PC-3 (cell line): Measurements from ENCODE around the gene ATP2B2. TPM values are rescaled to one million over a fixed set of nuclear protein-coding genes. Genes with fewer than 3 reads are reported as not detected.
"Not testable (repeated sequence)": the region's sequence is repeated elsewhere in the genome, so short reads cannot be mapped to it uniquely, and the experiment has no call there.

Experiments
- ATAC-seq: fragments of 200-7000 bp; cut with Tn5 transposase; 2 replicates; pipeline ENCODE4 v1.9.1; 2020; ENCODE audit warnings: mild to moderate bottlenecking, moderate library complexity
- BruUV-seq: library from RNA; stranded (reverse); fragments of 400-500 nt; replicated peaks from 2 replicates; lab custom pipeline; 2021; lab: Mats Ljungman, UMichigan
- CTCF ChIA-PET: fragments of 300-600 bp; sonication (Branson Sonifier 250); formaldehyde crosslinking; loops from one replicate; lab custom pipeline; 2022; ENCODE audit warnings: antibody characterized with exemption; lab: Charles Lee
- POLR2A ChIA-PET: fragments of 300-600 bp; sonication (Branson Sonifier 250); formaldehyde crosslinking; loops from one replicate; lab custom pipeline; 2022; ENCODE audit warnings: antibody characterized with exemption; ENCODE audit not compliant: unreplicated experiment; lab: Charles Lee
- DNase-seq: peaks from one replicate; pipeline ENCODE4 v3.0.0-alpha.2; 2015
- H2AFZ ChIP-seq: fragments of 300-600 bp; sonication (generic); 2 replicates; pipeline ENCODE4 v1.6.0; 2016; ENCODE audit warnings: antibody characterized with exemption, low read length
- H3F3A ChIP-seq: fragments of 300-600 bp; sonication (generic); one replicate; pipeline ENCODE4 v1.6.0; 2017; ENCODE audit warnings: antibody characterized with exemption, low read length, control low read depth, mild to moderate bottlenecking; ENCODE audit not compliant: unreplicated experiment
- H3K27ac ChIP-seq: fragments of 300-600 bp; sonication (generic); 2 replicates; pipeline ENCODE4 v1.5.1; 2016; ENCODE audit warnings: mild to moderate bottlenecking, low read length
- H3K27me3 ChIP-seq: fragments of 300-600 bp; sonication (generic); 2 replicates; pipeline ENCODE4 v1.6.1; 2016; ENCODE audit warnings: low read length, mixed read lengths
- H3K36me3 ChIP-seq: fragments of 300-600 bp; sonication (generic); 2 replicates; pipeline ENCODE4 v1.6.1; 2016; ENCODE audit warnings: low read depth, mixed run types, low read length, mixed read lengths
- H3K4me1 ChIP-seq: fragments of 300-600 bp; sonication (generic); 2 replicates; pipeline ENCODE4 v1.5.1; 2016; ENCODE audit warnings: low read length; ENCODE audit not compliant: insufficient read depth
- H3K4me2 ChIP-seq: fragments of 300-600 bp; sonication (generic); 2 replicates; pipeline ENCODE4 v1.6.0; 2016; ENCODE audit warnings: low read length
- H3K4me3 ChIP-seq: fragments of 300-600 bp; sonication (generic); 2 replicates; pipeline ENCODE4 v1.5.1; 2016; ENCODE audit warnings: mild to moderate bottlenecking, low read length, mixed read lengths
- H3K79me2 ChIP-seq: fragments of 300-600 bp; sonication (generic); 2 replicates; pipeline ENCODE4 v1.6.1; 2017; ENCODE audit warnings: low read length, mixed read lengths
- H3K9ac ChIP-seq: fragments of 300-600 bp; sonication (generic); 2 replicates; pipeline ENCODE4 v1.6.0; 2016; ENCODE audit warnings: mild to moderate bottlenecking, low read length
- H3K9me2 ChIP-seq: fragments of 300-600 bp; sonication (generic); replicated peaks from 2 replicates; pipeline ENCODE4 v1.6.1; 2016; ENCODE audit warnings: mixed run types, low read length, mixed read lengths
- H3K9me3 ChIP-seq: fragments of 300-600 bp; sonication (generic); 2 replicates; pipeline ENCODE4 v1.6.1; 2016; ENCODE audit warnings: low read length, mixed read lengths
- H4K20me1 ChIP-seq: fragments of 300-600 bp; sonication (generic); 2 replicates; pipeline ENCODE4 v1.6.1; 2016; ENCODE audit warnings: low read length, mixed read lengths
- CTCF ChIP-seq: fragments of 300-600 bp; sonication (generic); conservative IDR thresholded peaks from 2 replicates; pipeline ENCODE4 v1.5.1; 2017; ENCODE audit warnings: antibody characterized with exemption, low read depth, mild to moderate bottlenecking, low read length
- EZH2 ChIP-seq: fragments of 300-600 bp; sonication (generic); IDR thresholded peaks from one replicate; pipeline ENCODE4 v1.6.1; 2017; ENCODE audit warnings: antibody characterized with exemption, mild to moderate bottlenecking, low read length; ENCODE audit not compliant: unreplicated experiment
- EZH2phosphoT487 ChIP-seq: fragments of 300-600 bp; sonication (generic); IDR thresholded peaks from 2 replicates; pipeline ENCODE4 v1.6.1; 2018; ENCODE audit warnings: mild to moderate bottlenecking, antibody characterized with exemption, low read length, borderline replicate concordance
- intact Hi-C: fragments of 100-400 bp; cut with micrococcal nuclease; formaldehyde crosslinking; loops from 2 replicates; pipeline ENCODE4 v1.9.0; 2023
- total RNA-seq: library from RNA; depleted of rRNA; stranded (reverse); fragments of >200 nt; gene quantifications from 2 replicates; pipeline ENCODE4 v1.2.3, GENCODE V29; 2014

The ATP2B2 gene
- total RNA-seq, 1 experiment from 2014 or later: not detected

DNA sequence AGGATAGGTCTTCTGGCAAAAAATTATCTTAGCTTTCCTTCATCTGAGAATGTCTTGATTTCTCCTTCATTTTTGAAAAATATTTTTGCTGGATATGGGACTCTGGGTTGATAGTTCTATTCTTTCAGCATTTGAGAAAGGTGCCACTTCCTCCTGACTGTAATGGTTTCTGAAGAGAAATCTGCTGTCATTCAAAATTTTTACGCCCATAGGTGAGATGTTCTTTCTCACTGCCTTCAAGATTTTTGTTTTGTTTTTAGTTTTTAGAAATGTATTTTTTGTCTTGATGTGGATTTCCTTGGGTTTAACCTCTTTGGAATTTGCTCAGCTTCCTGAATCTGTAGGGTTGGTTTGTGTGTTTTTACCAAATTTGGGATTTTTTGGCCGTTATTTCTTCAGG lies 37.1 kb upstream of the ATP2B2 start:
- H3K4me1 ChIP-seq: no peaks in the 10 kb centered on the region
- POLR2A ChIA-PET: no interaction called here
- H3F3A ChIP-seq: no peaks in the 10 kb centered on the region
- no peaks in the 10 kb centered on the region for H4K20me1 ChIP-seq
- no TSS peak for BruUV-seq
- TF ChIP-seq EZH2phosphoT487: no peak
- no peak for TF ChIP-seq CTCF
- TF ChIP-seq EZH2: no peak
- ATAC-seq (no peak), DNase-seq (no peak)
- CTCF ChIA-PET: no interaction called here
- no peaks in the 10 kb centered on the region for H3K9me2 ChIP-seq
- H3K27me3 ChIP-seq: peaks cover 18% of the 10 kb centered on the region
- H3K79me2 ChIP-seq: no peaks in the 10 kb centered on the region
- H3K9me3 ChIP-seq: peaks cover 6% of the 10 kb centered on the region; the same call in 1 of the 2 replicates
- H3K4me3 ChIP-seq: no peak overlapping the region
- no peak overlapping the region for H3K27ac ChIP-seq
- no peaks in the 10 kb centered on the region for H3K36me3 ChIP-seq
- no peak overlapping the region for H3K4me2 ChIP-seq
- H2AFZ ChIP-seq: no peak overlapping the region
- H3K9ac ChIP-seq: no peak overlapping the region
- intact Hi-C loops: no loop called here

DNA sequence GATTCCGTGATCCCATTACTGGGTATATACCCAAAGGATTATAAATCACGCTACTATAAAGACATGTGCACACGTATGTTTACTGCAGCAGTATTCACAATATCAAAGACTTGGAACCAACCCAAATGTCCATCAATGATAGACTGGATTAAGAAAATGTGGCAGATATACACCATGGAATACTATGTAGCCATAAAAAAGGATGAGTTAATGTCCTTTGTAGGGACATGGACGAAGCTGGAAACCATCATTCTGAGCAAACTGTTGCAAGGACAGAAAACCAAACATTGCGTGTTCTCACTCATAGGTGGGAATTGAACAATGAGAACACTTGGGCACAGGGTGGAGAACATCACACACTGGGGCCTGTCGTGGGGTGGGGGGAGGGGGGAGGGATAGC lies 35.0 kb upstream of the ATP2B2 start:
- peaks cover 40% of the 10 kb centered on the region for H3K27me3 ChIP-seq
- H4K20me1 ChIP-seq, POLR2A ChIA-PET, intact Hi-C loops, H3K9ac ChIP-seq, H3K4me3 ChIP-seq, BruUV-seq, CTCF ChIA-PET, H3K79me2 ChIP-seq, DNase-seq, ATAC-seq, H3K36me3 ChIP-seq, H3F3A ChIP-seq, H2AFZ ChIP-seq, H3K9me2 ChIP-seq, H3K9me3 ChIP-seq, H3K27ac ChIP-seq, H3K4me1 ChIP-seq, H3K4me2 ChIP-seq: not testable (repeated sequence)

- no peak overlapping the region for H3K27ac ChIP-seq
- H3K9me3 ChIP-seq: no peaks in the 10 kb centered on the region
- H2AFZ ChIP-seq: no peak overlapping the region
- no TSS peak for BruUV-seq
- intact Hi-C loops: no loop called here
- peaks cover 54% of the 10 kb centered on the region for H3K27me3 ChIP-seq
- H3K4me1 ChIP-seq: no peaks in the 10 kb centered on the region
- H3K9me2 ChIP-seq: no peaks in the 10 kb centered on the region
- no peaks in the 10 kb centered on the region for H4K20me1 ChIP-seq
- no peak for TF ChIP-seq CTCF
- no peak overlapping the region for H3K4me2 ChIP-seq
- no peaks in the 10 kb centered on the region for H3K36me3 ChIP-seq
- no peak overlapping the region for H3K4me3 ChIP-seq
- ChIA-PET POLR2A (no interaction called here), CTCF (no interaction called here)
- DNase-seq (no peak), ATAC-seq (no peak)
- H3K9ac ChIP-seq: no peak overlapping the region
- no peaks in the 10 kb centered on the region for H3F3A ChIP-seq
- H3K79me2 ChIP-seq: no peaks in the 10 kb centered on the region
Observed at GRCh38 chr3:10534066-10534465, 28.7 kb upstream of the ATP2B2 start.
